ENCODE results near the gene PDPR. TPM values are rescaled to one million over a fixed set of nuclear protein-coding genes. Genes with fewer than 3 reads are reported as not detected.
"Not testable (repeated sequence)": the region's sequence is repeated elsewhere in the genome, so short reads cannot be mapped to it uniquely, and the experiment has no call there.

Gene PDPR
- total RNA-seq, 5 donors from 2014 or later (not counting 1 experiment from before 2014, with no cell fraction given): 24.8 to 46.0 (median 31.9) TPM

- H3K4me1 Mint-ChIP-seq; H3K4me1 ChIP-seq (ENCODE audit: control insufficient read depth in 1 of 2, extremely low read depth in 1 of 2, insufficient read depth in 2 of 2, low read length in 2 of 2); H3K36me3 Mint-ChIP-seq; H3K9me3 Mint-ChIP-seq; DNase-seq; H3K27ac Mint-ChIP-seq; H3K4me3 Mint-ChIP-seq; H3K27me3 Mint-ChIP-seq; H3K9me3 ChIP-seq; ATAC-seq (replicated peaks in 1 of 4); H3K4me3 ChIP-seq (ENCODE audit: control insufficient read depth in 1 of 2, extremely low read depth in 1 of 2, low read length in 1 of 2); CTCF ChIA-PET; H3K27me3 ChIP-seq (replicated peaks in 1 of 2; ENCODE audit: control insufficient read depth in 2 of 2, extremely low read depth in 1 of 2, insufficient read depth in 2 of 2, low read length in 1 of 2); H3K27ac ChIP-seq (ENCODE audit: low read length); POLR2A ChIA-PET: not testable (repeated sequence)
- peaks cover 0 to 13% of the 10 kb centered on the region in 2 donors for H3K36me3 ChIP-seq (ENCODE audit: control insufficient read depth in 2 of 2, extremely low read depth in 1 of 2, insufficient read depth in 1 of 2, low read length in 1 of 2)
- no CpG with 5 or more reads among the region's 10 CpGs for WGBS (ENCODE audit: insufficient coverage)
Measured at GRCh38 chr16:70166688-70167087, 52.6 kb downstream of the PDPR start.

DNA sequence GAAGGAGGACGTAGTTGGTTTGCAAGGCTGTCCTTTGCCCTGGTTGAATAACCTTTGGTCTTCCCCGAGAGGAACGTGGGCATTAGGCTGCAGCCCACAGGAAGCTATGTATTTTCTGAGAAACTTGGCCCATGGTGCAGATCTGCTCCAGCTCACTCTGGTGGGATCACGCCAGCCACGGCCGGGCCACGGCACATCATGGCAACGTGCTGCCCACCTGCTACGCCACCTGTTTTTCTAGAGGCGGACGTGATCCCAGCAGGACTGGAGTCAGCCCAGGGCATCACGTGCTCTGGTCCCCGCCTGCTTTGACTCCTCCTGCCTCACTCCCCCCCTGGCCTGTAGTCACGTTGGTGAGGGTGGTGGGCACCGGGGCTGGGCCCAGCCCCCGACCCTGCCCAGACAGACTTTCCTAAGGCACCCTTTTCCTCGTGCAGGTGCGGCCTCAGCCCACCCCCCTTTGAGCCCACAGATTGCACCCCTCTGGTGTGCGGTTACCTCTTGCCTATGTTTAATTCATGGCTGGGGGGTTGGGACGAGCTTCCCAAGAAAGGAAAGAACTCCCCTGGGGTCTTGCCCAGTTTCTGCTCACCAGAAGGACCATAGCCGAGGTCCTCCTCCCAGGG lies 59.2 kb downstream of the PDPR start, which contains the start of gene CLEC18C:
CLEC18C (plus strand) TSS at position 576 of the 626 bp plus-strand sequence. CDS start 492 bp downstream, outside the sequence.
- H3K27me3 Mint-ChIP-seq; H3K9me3 ChIP-seq; H3K36me3 Mint-ChIP-seq; H3K27ac Mint-ChIP-seq; H3K36me3 ChIP-seq (ENCODE audit: control insufficient read depth in 2 of 2, extremely low read depth in 1 of 2, insufficient read depth in 1 of 2, low read length in 1 of 2); DNase-seq; H3K4me3 ChIP-seq (ENCODE audit: control insufficient read depth in 1 of 2, extremely low read depth in 1 of 2, low read length in 1 of 2); CTCF ChIA-PET; H3K27me3 ChIP-seq (replicated peaks in 1 of 2; ENCODE audit: control insufficient read depth in 2 of 2, extremely low read depth in 1 of 2, insufficient read depth in 2 of 2, low read length in 1 of 2); POLR2A ChIA-PET; ATAC-seq (replicated peaks in 1 of 4); H3K9me3 Mint-ChIP-seq; H3K27ac ChIP-seq (ENCODE audit: low read length); H3K4me3 Mint-ChIP-seq; H3K4me1 ChIP-seq (ENCODE audit: control insufficient read depth in 1 of 2, extremely low read depth in 1 of 2, insufficient read depth in 2 of 2, low read length in 2 of 2); H3K4me1 Mint-ChIP-seq: not testable (repeated sequence)
- 89% methylated on average over 7 of the region's 21 CpGs for WGBS (ENCODE audit: insufficient coverage)

- H3K27ac Mint-ChIP-seq; H3K4me3 ChIP-seq (ENCODE audit: control insufficient read depth in 1 of 2, extremely low read depth in 1 of 2, low read length in 1 of 2); H3K36me3 Mint-ChIP-seq; CTCF ChIA-PET; POLR2A ChIA-PET; H3K36me3 ChIP-seq (ENCODE audit: control insufficient read depth in 2 of 2, extremely low read depth in 1 of 2, insufficient read depth in 1 of 2, low read length in 1 of 2); ATAC-seq (replicated peaks in 1 of 4); H3K27me3 ChIP-seq (replicated peaks in 1 of 2; ENCODE audit: control insufficient read depth in 2 of 2, extremely low read depth in 1 of 2, insufficient read depth in 2 of 2, low read length in 1 of 2); H3K9me3 Mint-ChIP-seq; H3K27ac ChIP-seq (ENCODE audit: low read length); H3K9me3 ChIP-seq; H3K27me3 Mint-ChIP-seq; H3K4me1 ChIP-seq (ENCODE audit: control insufficient read depth in 1 of 2, extremely low read depth in 1 of 2, insufficient read depth in 2 of 2, low read length in 2 of 2); DNase-seq; H3K4me1 Mint-ChIP-seq; H3K4me3 Mint-ChIP-seq: not testable (repeated sequence)
- WGBS (ENCODE audit: insufficient coverage): no CpG with 5 or more reads among the region's 15 CpGs
Measured at GRCh38 chr16:70173916-70174315, 59.8 kb downstream of the PDPR start.

GRCh38 chr16:70174387-70174932 lies 60.3 kb downstream of the PDPR start:
- H3K27me3 Mint-ChIP-seq; DNase-seq; H3K4me1 Mint-ChIP-seq; H3K36me3 ChIP-seq (ENCODE audit: control insufficient read depth in 2 of 2, extremely low read depth in 1 of 2, insufficient read depth in 1 of 2, low read length in 1 of 2); H3K27me3 ChIP-seq (replicated peaks in 1 of 2; ENCODE audit: control insufficient read depth in 2 of 2, extremely low read depth in 1 of 2, insufficient read depth in 2 of 2, low read length in 1 of 2); H3K36me3 Mint-ChIP-seq; POLR2A ChIA-PET; H3K27ac ChIP-seq (ENCODE audit: low read length); H3K27ac Mint-ChIP-seq; H3K4me3 Mint-ChIP-seq; H3K9me3 ChIP-seq; H3K4me1 ChIP-seq (ENCODE audit: control insufficient read depth in 1 of 2, extremely low read depth in 1 of 2, insufficient read depth in 2 of 2, low read length in 2 of 2); H3K9me3 Mint-ChIP-seq; H3K4me3 ChIP-seq (ENCODE audit: control insufficient read depth in 1 of 2, extremely low read depth in 1 of 2, low read length in 1 of 2); CTCF ChIA-PET: not testable (repeated sequence)
- no CpG with 5 or more reads among the region's 21 CpGs for WGBS (ENCODE audit: insufficient coverage)
- ATAC-seq (replicated peaks in 1 of 4): peak in 1 of 4 experiments; percentile 24

GRCh38 chr16:70187858-70188607 lies 73.9 kb downstream of the PDPR start:
- DNase-seq; H3K27ac Mint-ChIP-seq; H3K4me3 Mint-ChIP-seq; H3K4me1 Mint-ChIP-seq; H3K4me1 ChIP-seq (ENCODE audit: control insufficient read depth in 1 of 2, extremely low read depth in 1 of 2, insufficient read depth in 2 of 2, low read length in 2 of 2); H3K27ac ChIP-seq (ENCODE audit: low read length); H3K27me3 ChIP-seq (replicated peaks in 1 of 2; ENCODE audit: control insufficient read depth in 2 of 2, extremely low read depth in 1 of 2, insufficient read depth in 2 of 2, low read length in 1 of 2); H3K9me3 Mint-ChIP-seq; H3K27me3 Mint-ChIP-seq; H3K36me3 ChIP-seq (ENCODE audit: control insufficient read depth in 2 of 2, extremely low read depth in 1 of 2, insufficient read depth in 1 of 2, low read length in 1 of 2); H3K4me3 ChIP-seq (ENCODE audit: control insufficient read depth in 1 of 2, extremely low read depth in 1 of 2, low read length in 1 of 2); POLR2A ChIA-PET; H3K9me3 ChIP-seq; CTCF ChIA-PET; H3K36me3 Mint-ChIP-seq: not testable (repeated sequence)
- WGBS (ENCODE audit: insufficient coverage): no CpG with 5 or more reads among the region's 71 CpGs
- ATAC-seq (replicated peaks in 1 of 4): peak in 1 of 4 experiments; percentile 35

DNA sequence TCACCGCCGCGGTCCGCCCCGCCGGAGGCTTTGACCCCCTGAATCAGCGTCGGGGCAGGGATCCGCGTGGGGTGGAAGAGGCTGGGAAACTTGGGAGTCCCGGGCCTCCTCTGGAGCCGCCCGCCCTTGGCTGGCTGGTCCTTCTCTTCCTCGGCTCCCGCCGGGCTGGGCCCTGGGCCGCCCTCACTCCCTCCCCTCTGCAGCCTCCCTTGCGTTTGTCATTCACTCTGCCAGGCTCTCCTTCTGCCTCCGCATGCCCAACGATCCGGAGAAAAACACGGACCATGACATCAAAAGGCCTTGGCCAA lies 74.4 kb downstream of the PDPR start:
- H3K36me3 Mint-ChIP-seq; H3K27me3 Mint-ChIP-seq; ATAC-seq (replicated peaks in 1 of 4); DNase-seq; H3K27me3 ChIP-seq (replicated peaks in 1 of 2; ENCODE audit: control insufficient read depth in 2 of 2, extremely low read depth in 1 of 2, insufficient read depth in 2 of 2, low read length in 1 of 2); H3K9me3 Mint-ChIP-seq; CTCF ChIA-PET; H3K27ac ChIP-seq (ENCODE audit: low read length); H3K9me3 ChIP-seq; H3K36me3 ChIP-seq (ENCODE audit: control insufficient read depth in 2 of 2, extremely low read depth in 1 of 2, insufficient read depth in 1 of 2, low read length in 1 of 2); H3K4me3 ChIP-seq (ENCODE audit: control insufficient read depth in 1 of 2, extremely low read depth in 1 of 2, low read length in 1 of 2); H3K27ac Mint-ChIP-seq; H3K4me3 Mint-ChIP-seq; H3K4me1 ChIP-seq (ENCODE audit: control insufficient read depth in 1 of 2, extremely low read depth in 1 of 2, insufficient read depth in 2 of 2, low read length in 2 of 2); H3K4me1 Mint-ChIP-seq; POLR2A ChIA-PET: not testable (repeated sequence)
- no CpG with 5 or more reads among the region's 22 CpGs for WGBS (ENCODE audit: insufficient coverage)
